HG03439 (cell line): Measurements from ENCODE around the gene CRIM1.

ENCODE experiments used
- ATAC-seq: cut with Tn5 transposase; IDR thresholded peaks from one replicate; pipeline ENCODE4 v1.9.1; 2021; ENCODE audit warnings: mild to moderate bottlenecking, moderate library complexity; ENCODE audit not compliant: unreplicated experiment

The CRIM1 gene

DNA sequence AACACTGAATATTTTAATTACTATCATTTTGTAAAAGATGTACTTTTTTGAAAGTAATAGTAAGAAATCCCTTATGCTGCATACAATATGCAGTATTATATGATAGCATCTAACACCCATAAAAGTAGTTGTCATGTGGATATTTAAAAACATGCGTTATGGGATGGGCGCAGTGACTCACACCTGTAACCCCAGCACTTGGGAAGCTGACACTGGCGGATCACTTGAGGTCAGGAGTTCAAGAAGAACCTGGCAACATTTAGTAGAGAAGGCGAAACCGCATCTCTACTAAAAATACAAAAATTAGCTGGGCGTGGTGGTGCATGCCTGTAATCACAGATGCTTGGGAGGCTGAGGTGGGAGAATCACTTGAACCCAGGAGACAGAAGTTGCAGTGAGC is 153.5 kb downstream of the CRIM1 start:
- ATAC-seq: no peak

GRCh38 chr2:36511858-36512603 is 156.5 kb downstream of the CRIM1 start:
- ATAC-seq: no peak

GRCh38 chr2:36512705-36513104 is 157.1 kb downstream of the CRIM1 start:
- ATAC-seq: no peak

DNA sequence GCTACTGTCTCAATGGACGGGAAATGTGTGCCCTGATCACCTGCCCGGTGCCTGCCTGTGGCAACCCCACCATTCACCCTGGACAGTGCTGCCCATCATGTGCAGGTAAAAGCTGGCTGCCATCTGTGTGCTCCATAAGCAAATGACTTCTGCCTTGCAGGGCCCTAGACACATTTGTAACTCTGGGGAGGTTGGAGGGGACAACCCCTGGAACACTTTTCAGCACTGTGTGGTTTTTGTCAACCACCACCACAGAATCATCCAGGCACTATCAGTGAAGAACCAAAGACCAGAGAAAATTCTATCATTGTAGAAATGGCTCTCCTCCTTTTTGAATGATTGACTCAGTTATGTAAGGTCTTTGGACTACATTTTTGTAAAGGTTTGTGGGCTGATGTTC is 158.1 kb downstream of the CRIM1 start:
- ATAC-seq: no peak

DNA sequence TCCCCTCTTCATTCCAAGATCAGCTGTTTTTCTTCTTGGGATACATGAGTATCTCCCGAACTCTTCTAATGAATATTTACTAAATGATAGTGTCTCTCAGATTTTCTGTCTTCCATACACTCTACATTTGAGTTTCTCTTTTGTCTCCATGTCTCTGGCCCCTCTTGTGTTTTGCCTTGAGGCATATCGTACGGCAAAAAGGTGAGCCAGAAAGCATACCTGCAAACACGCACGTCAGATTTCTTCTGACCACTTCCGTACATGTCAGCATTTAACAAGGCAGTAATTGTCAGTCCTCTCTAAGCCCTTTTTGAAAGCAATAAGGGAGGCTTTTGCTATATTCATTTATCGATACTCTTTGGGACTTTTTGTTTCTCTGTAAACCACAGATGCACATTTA is 160.0 kb downstream of the CRIM1 start:
- no peak for ATAC-seq

- no peak for ATAC-seq
These were observed 160.7 kb downstream of the CRIM1 start for GRCh38 chr2:36516136-36516870.

DNA sequence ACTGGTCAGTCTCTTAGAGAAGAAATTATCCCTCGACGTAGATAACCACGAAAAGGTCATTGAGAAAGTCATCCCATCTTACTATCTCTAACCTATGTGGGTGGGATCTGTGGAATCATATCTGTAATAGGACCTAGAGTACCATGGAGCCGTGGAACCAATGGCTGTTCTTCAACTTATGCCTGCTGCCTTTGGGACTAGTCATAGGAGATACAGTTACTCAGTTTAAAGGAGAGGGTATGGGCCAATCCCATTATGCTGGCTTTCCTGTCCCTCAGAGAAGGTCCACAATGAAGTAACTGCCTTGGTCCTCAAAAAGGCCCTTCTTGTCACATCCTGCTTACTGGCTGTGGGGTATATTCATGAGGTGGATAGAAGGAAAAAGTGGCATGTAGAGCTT is 164.9 kb downstream of the CRIM1 start:
- ATAC-seq: no peak

DNA sequence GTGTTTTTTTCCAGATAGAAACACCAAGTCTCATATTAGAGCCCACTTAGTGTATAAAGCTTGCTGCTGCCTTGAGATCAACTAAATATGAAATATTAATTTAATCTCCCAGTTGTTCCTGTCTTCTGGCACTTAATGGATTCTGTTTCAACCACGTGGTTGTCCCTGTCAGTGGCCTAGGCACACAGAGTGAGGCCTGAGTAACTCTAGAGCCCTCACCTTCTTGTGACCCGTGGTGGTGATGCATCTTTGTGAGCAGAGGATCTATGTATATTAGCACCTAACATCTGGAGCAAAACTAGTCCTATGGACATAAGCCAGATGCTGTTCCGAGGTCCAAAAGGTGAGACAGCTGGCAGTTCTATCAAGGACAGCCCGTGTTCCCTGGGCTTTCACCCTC is 167.6 kb downstream of the CRIM1 start:
- ATAC-seq: no peak

DNA sequence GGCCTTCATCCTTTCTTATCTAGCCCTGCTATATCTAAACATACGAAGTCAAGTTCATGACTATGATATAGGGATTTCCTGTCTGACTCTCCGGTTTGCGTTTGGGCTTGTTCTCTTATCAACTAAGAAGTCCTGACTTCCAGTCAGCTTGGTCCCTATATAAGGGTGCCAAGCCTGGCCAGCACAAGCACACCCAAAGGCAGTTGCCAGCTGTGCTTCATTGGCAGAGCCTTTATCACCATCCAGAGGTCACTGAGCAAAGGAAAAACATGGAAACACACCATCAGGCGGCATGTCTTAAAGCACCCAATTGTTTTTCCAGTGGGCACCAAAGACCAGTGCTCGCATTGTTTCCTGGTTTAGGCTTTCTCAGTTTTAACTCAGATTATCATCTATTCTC is 169.7 kb downstream of the CRIM1 start:
- no peak for ATAC-seq

DNA sequence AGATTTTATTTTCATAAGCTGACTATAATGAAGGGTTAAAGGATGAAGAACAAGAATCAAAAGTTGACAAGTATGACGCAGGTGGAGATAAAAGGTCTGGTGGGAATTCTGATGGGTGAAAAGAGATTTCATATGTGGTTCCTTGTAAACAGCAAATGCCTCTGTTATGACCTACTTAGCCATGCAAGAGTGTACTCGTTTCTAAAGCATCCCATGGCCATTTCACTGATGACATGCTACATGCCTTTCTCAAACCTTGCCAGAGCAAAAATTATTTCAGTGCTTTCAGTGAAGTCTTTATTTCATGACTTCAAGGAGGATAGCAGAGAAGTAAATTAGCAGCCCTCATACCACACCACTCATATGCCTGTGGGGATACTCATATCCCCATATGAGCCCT is 170.6 kb downstream of the CRIM1 start:
- ATAC-seq: no peak

DNA sequence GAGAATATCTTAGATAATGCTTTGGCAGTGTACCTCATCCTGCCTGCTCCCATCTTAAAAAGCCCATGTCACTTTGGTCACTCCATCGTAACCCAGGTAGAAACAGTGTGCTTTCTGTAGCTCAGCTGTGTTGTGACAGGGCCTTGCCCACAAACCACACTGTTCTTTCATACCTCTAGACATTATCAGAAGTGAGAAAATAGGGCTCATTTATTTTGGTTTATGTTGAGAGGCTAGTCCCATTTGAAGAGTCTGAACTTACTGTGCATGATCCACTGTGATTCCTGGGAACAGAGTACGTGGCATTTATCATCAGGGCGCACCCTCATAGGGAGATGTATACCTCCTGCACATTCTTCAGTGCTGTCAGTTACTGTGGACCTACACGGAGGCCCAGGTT is 172.7 kb downstream of the CRIM1 start:
- ATAC-seq: peak; percentile 75

DNA sequence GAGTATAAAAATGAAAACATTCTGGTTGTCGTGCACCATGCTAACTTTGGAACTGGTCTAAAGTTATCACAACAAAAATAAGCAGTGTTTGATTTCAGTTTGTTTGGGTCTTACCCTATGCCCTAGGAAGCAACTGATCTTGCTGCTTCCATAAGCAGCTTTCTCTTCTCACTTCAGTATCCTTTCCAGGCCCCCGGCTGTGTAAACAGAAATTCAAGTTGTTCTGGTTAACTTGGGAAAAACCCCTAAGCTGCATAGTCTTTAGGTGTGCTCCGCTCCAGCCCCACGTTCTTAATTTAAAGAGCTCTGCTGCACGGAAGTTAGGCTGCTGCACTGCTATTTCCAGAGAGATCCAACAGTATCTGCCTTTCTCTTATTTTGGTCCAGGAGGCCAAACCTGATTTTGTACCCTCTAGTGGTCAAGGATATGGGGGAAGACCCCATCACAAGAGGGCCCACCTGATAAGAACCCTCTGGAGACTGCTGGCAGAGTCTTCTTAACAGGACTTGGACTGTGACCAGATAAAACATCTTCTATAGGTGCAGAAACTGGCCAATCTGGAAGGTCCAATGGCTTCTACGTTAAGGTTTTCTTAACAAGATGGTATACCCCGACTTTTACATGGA is 173.3 kb downstream of the CRIM1 start:
- peak; percentile 25 for ATAC-seq

DNA sequence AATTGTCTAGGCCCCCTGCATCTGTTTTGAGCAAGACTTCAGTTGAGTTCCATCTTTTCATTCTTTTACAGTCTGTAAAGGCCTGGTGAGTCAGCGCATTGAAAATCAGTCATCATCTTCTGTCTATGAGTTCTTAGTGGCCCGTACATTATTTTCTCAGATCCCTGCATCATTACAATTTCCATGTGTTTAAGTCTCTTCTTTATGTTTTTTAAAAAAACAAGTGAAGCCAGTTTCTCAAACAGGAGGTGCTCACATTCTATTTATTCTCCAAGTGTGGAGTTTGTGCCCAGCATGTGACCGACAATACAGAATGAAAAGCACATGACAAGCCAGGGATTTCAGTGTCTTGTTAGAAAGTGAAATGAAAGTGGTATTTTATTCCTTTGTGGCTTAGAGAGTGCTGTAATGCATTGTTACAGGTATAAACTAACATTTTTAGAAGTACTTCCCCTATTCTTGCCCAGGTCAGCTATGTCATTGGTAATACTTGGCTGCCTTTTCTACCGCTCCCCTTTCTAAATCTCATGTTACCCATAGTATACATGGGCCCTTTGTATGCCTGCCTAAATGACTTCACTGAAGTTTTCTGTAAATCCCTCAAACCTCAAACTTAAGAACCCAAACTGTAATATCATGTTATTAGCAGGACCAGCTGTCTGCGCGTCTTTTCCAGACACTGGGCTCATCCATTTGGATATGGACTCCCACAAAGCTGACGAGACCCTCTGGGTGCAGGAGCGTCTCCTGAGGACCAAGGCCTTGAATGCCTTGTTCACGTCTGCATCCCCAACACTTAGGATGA is 174.8 kb downstream of the CRIM1 start:
- ATAC-seq: no peak

GRCh38 chr2:36530983-36531354 is 175.4 kb downstream of the CRIM1 start:
- ATAC-seq: no peak

DNA sequence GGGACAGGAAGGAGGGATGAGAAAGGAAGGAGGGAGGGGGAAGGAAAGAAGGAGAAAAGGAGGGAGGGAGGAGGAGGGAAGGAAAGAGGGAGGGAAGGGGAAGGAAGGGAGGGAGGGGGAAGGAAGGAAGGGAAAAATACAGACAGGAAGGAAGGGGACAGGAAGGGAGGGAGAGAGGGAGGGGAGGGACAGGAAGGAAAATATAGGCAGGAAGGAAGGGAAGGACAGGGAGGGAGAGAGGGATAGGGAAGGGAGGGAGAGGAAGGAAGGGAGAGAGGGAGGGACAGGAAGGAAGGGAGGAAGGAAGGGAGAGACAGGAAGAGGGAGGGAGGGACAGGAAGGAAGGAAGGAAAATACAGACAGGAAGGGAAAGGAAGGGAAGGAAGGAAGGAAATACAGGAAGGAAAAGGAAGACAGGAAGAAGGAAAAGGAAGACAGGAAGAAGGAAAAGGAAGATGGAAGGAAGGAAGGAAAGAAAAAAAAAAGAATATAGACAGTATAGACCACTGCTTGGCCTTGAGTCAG is 178.8 kb downstream of the CRIM1 start:
- ATAC-seq: no peak

DNA sequence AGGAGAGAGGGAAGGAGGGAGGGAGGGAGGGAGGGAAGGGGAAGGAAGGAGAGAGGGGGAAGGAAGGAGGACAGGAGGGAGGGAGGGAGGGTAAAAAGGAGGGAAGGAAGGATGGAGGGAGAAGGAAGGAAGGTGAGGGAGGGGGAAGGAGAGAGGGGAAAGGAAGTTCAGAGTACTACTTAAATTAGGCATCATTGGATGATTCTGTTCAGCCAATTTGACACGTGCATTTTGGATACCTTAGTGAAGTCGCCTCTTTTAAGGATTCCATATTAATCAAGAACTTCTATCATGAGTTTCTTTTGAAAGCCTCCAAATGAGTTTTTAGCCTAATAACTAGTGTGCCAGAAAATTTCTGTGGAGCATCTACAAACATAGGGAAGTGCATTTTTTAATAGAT is 179.5 kb downstream of the CRIM1 start:
- ATAC-seq: no peak

DNA sequence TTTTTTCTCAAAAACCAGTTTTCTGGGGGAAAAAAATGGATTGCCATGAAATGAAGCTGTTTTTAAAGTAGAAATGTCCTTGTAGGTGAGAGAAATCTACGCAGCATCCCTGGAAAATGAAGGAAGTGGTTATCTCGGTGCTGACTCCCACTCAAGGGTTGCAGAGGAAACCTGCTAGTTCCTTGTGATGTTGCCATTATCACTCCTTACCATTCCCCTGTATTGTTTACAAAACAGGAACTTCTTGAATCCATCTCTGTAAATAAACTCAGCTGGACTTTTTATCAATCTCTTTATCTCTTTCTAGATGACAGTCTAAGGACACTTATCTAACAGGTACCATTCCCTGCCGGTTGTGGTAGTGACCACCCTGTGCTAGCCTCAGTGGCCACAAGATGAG is 181.2 kb downstream of the CRIM1 start:
- ATAC-seq: no peak

- no peak for ATAC-seq
These were observed 182.8 kb downstream of the CRIM1 start for GRCh38 chr2:36538335-36538734.

- no peak for ATAC-seq
These were observed 184.1 kb downstream of the CRIM1 start for GRCh38 chr2:36539631-36540030.

DNA sequence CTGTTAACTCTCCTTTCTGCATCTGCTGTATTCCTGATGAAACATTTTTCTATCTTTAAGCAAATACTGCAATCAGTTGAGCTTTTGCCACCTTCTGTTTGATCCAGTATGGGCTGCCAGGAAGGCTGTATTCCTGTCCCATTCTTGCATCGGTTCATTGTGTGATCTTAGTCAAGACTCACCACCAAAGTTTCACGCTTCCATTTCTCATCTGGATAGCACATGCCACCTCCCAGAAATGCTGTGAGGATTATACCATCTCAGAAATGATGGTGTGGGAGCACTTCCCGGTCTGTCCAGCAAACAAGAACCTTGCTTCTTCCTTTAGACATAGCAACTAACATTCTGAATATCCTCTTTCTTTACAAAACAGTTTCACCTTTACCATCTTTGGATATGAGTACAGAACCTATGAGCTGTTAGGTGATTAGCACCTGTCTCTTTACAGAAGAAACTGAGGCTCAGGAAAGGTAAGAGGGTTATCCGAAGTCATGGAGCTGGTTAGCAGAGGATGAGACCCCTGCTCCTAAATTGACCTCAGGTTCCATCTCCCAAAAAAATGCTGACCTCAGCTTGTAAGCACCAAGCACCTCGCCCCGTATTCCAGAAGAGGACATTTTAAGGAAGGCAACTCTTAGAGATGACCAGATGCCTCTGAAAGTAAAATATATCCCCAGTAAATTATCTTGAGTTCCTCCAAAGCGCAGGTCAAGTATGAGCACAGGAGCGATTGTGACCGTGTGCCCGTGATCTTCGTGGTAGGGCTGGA is 185.6 kb downstream of the CRIM1 start:
- ATAC-seq: no peak
